ENCODE data around the gene CELF2. TPM values are rescaled to one million over a fixed set of nuclear protein-coding genes. Genes with fewer than 3 reads are reported as not detected.

CELF2 gene
- total and polyA plus RNA-seq, 2 experiments from 2014 or later = 16.6 to 26.9 TPM

GRCh38 chr10:11300563-11300962 lies 282.9 kb downstream of the CELF2 start:
- Histone ChIP-seq H3K36me3 (replicated peaks; ENCODE audit: insufficient read depth, low read depth) (no peaks in the 10 kb centered on the region), H3K79me2 (no peaks in the 10 kb centered on the region)
- 89% methylated on average over 14 of the region's 14 CpGs for WGBS (ENCODE audit: low lambda C conversion rate, missing lambda C conversion rate)

GRCh38 chr10:11301571-11302111 lies 284.0 kb downstream of the CELF2 start:
- DNase-seq (ENCODE audit: low spot score) = no peak
- Histone ChIP-seq H2AFZ (no peak overlapping the region), H3K4me1 (ENCODE audit: insufficient read depth) (no peaks in the 10 kb centered on the region), H3K27ac (no peak overlapping the region), H3K36me3 (replicated peaks; ENCODE audit: insufficient read depth, low read depth) (no peaks in the 10 kb centered on the region), H3K4me2 (no peak overlapping the region), H3K9me3 (ENCODE audit: low read depth) (no peaks in the 10 kb centered on the region), H3K9me2 (replicated peaks; ENCODE audit: insufficient read depth) (no peaks in the 10 kb centered on the region), H3K4me3 (no peak overlapping the region), H3K27me3 (no peaks in the 10 kb centered on the region), H4K20me1 (ENCODE audit: insufficient read depth, poor library complexity, severe bottlenecking) (no peaks in the 10 kb centered on the region), H3K79me2 (no peaks in the 10 kb centered on the region)
- WGBS (ENCODE audit: low lambda C conversion rate, missing lambda C conversion rate) = 94% methylated on average over 22 of the region's 22 CpGs
- TF ChIP-seq EZH2phosphoT487 (IDR thresholded peaks at IDR 0.05; ENCODE audit: low read depth, severe bottlenecking, unreplicated experiment) (no peak), EZH2 (IDR thresholded peaks at IDR 0.05; ENCODE audit: borderline replicate concordance) (no peak), CTCF (IDR thresholded peaks at IDR 0.05; ENCODE audit: poor library complexity) (no peak)

More at GRCh38 chr10:11300563-11300962, 282.9 kb downstream of the CELF2 start:
- no peaks in the 10 kb centered on the region for H3K4me1 ChIP-seq (ENCODE audit: insufficient read depth)
- H2AFZ ChIP-seq = no peak overlapping the region
- H4K20me1 ChIP-seq (ENCODE audit: insufficient read depth, poor library complexity, severe bottlenecking) = no peaks in the 10 kb centered on the region
- H3K27ac ChIP-seq = no peak overlapping the region
- no peaks in the 10 kb centered on the region for H3K9me3 ChIP-seq (ENCODE audit: low read depth)
- H3K27me3 ChIP-seq = no peaks in the 10 kb centered on the region
- no peak overlapping the region for H3K4me2 ChIP-seq
- no peak overlapping the region for H3K4me3 ChIP-seq
- TF ChIP-seq EZH2 (IDR thresholded peaks at IDR 0.05; ENCODE audit: borderline replicate concordance) = no peak
- TF ChIP-seq EZH2phosphoT487 (IDR thresholded peaks at IDR 0.05; ENCODE audit: low read depth, severe bottlenecking, unreplicated experiment) = no peak
- no peak for TF ChIP-seq CTCF (IDR thresholded peaks at IDR 0.05; ENCODE audit: poor library complexity)
- DNase-seq (ENCODE audit: low spot score) = no peak
- H3K9me2 ChIP-seq (replicated peaks; ENCODE audit: insufficient read depth) = no peaks in the 10 kb centered on the region

- Histone ChIP-seq H3K4me2 (no peak overlapping the region), H3K4me1 (ENCODE audit: insufficient read depth) (no peaks in the 10 kb centered on the region), H3K9me2 (replicated peaks; ENCODE audit: insufficient read depth) (no peaks in the 10 kb centered on the region), H4K20me1 (ENCODE audit: insufficient read depth, poor library complexity, severe bottlenecking) (no peaks in the 10 kb centered on the region), H3K4me3 (no peak overlapping the region), H3K27me3 (no peaks in the 10 kb centered on the region), H3K79me2 (no peaks in the 10 kb centered on the region), H3K27ac (no peak overlapping the region), H2AFZ (no peak overlapping the region), H3K36me3 (replicated peaks; ENCODE audit: insufficient read depth, low read depth) (no peaks in the 10 kb centered on the region), H3K9me3 (ENCODE audit: low read depth) (no peaks in the 10 kb centered on the region)
- no peak for DNase-seq (ENCODE audit: low spot score)
- no peak for TF ChIP-seq EZH2phosphoT487 (IDR thresholded peaks at IDR 0.05; ENCODE audit: low read depth, severe bottlenecking, unreplicated experiment)
- TF ChIP-seq CTCF (IDR thresholded peaks at IDR 0.05; ENCODE audit: poor library complexity) = no peak
- TF ChIP-seq EZH2 (IDR thresholded peaks at IDR 0.05; ENCODE audit: borderline replicate concordance) = no peak
- WGBS (ENCODE audit: low lambda C conversion rate, missing lambda C conversion rate) = 92% methylated on average over 14 of the region's 14 CpGs
These were observed 284.5 kb downstream of the CELF2 start for GRCh38 chr10:11302181-11302580.

Data from hepatocyte (in vitro differentiated cells).